HT1080 (cell line): ENCODE measurements around the gene H2BW1. TPM values are rescaled to one million over a fixed set of nuclear protein-coding genes. Genes with fewer than 3 reads are reported as not detected.
"Not testable (repeated sequence)": the region's sequence is repeated elsewhere in the genome, so short reads cannot be mapped to it uniquely, and the experiment has no call there.

ENCODE experiments used
- DNase-seq: peaks from one replicate; pipeline ENCODE4 v3.0.0-alpha.2; 2015; ENCODE audit warnings: low read depth
- polyA plus RNA-seq, 2 experiments: library from polyadenylated mRNA; depleted of rRNA; stranded (reverse); fragments of >200 nt; gene quantifications; 2 replicates each; pipeline ENCODE4 v1.2.3, GENCODE V29; 2015
- total RNA-seq: library from RNA; depleted of rRNA; stranded (reverse); fragments of >200 nt; shearing (Covaris generic); gene quantifications from 2 replicates; pipeline ENCODE4 v1.2.3, GENCODE V29; 2014; rRNA removed

H2BW1 gene
- not detected in 2 replicates for total RNA-seq
- polyA plus RNA-seq (2015; cell fraction: cytosol; rRNA removed): not detected in 2 replicates
- polyA plus RNA-seq (2015; cell fraction: nucleus; rRNA removed): not detected in 2 replicates

GRCh38 chrX:104013606-104014005 is at the start of gene H2BW1:
H2BW1 (minus strand) TSS chrX:104013708; CDS start chrX:104013576, 132 bp downstream.
- DNase-seq: no peak

GRCh38 chrX:104062636-104063035 is 49.1 kb upstream of the H2BW1 start:
- DNase-seq: not testable (repeated sequence)

GRCh38 chrX:104054956-104055355 is 41.4 kb upstream of the H2BW1 start:
- DNase-seq: not testable (repeated sequence)

- no peak for DNase-seq
Measured at GRCh38 chrX:104047171-104047570, 33.7 kb upstream of the H2BW1 start.

- DNase-seq: no peak
Measured at GRCh38 chrX:104045642-104046041, 32.1 kb upstream of the H2BW1 start.

- no peak for DNase-seq
Measured at GRCh38 chrX:104041003-104041402, 27.5 kb upstream of the H2BW1 start.

- DNase-seq: no peak
Measured at GRCh38 chrX:104039689-104040505, 26.4 kb upstream of the H2BW1 start, which contains the start of gene H2BW2. H2BW2 (plus strand) TSS chrX:104039956; CDS start chrX:104039995, 39 bp downstream.

- no peak for DNase-seq
Measured at GRCh38 chrX:104018126-104018525, 4.6 kb upstream of the H2BW1 start.

GRCh38 chrX:104015576-104015975 is 2.1 kb upstream of the H2BW1 start:
- DNase-seq: not testable (repeated sequence)

- no peak for DNase-seq
Measured at GRCh38 chrX:104013158-104013557, 350 bp downstream of the H2BW1 start.

- DNase-seq: no peak
Measured at GRCh38 chrX:104008831-104009230, 4.7 kb downstream of the H2BW1 start.

GRCh38 chrX:103999234-103999633 is 14.3 kb downstream of the H2BW1 start:
- no peak for DNase-seq

GRCh38 chrX:103983508-103983907 is 30.0 kb downstream of the H2BW1 start:
- DNase-seq: not testable (repeated sequence)

- not testable (repeated sequence) for DNase-seq
Measured at GRCh38 chrX:103962411-103963278, 50.9 kb downstream of the H2BW1 start, which contains the start of gene TMSB15B. TMSB15B (plus strand) TSS chrX:103962627.

Other genes starting within 250 kb of the H2BW1 start
- gene PLP1, start 236.9 kb downstream of the H2BW1 start, total RNA-seq: 0.30 and 0.37 TPM in 2 replicates
- gene RAB9B, start 181.5 kb downstream of the H2BW1 start, total RNA-seq: 0.63 and 0.68 TPM in 2 replicates
- gene TMSB15B, start 51.1 kb downstream of the H2BW1 start, total RNA-seq: 2.5 and 4.3 TPM in 2 replicates
- not detected in 2 replicates for gene H2BW2, start 26.2 kb upstream of the H2BW1 start, total RNA-seq
- 0.35 and 0.73 TPM in 2 replicates for gene TMSB15C, start 62.5 kb upstream of the H2BW1 start, total RNA-seq
- 0.94 and 1.2 TPM in 2 replicates for gene ZCCHC18, start 98.8 kb upstream of the H2BW1 start, total RNA-seq
- 6.9 and 12.6 TPM in 2 replicates for gene SLC25A53, start 143.3 kb upstream of the H2BW1 start, total RNA-seq
- 29.0 and 30.9 TPM in 2 replicates for gene FAM199X, start 152.7 kb upstream of the H2BW1 start, total RNA-seq
- gene ESX1, start 241.2 kb upstream of the H2BW1 start, total RNA-seq: 0.11 TPM in 1 of 2 replicates, not detected in the other